Cortex of kidney (tissue), 1 donor: ENCODE results near the gene TARBP2.

Source experiments
- DNase-seq: peaks from one replicate; lab custom pipeline; 2025; lab: John Stamatoyannopoulos, UW

The TARBP2 gene, protein sequence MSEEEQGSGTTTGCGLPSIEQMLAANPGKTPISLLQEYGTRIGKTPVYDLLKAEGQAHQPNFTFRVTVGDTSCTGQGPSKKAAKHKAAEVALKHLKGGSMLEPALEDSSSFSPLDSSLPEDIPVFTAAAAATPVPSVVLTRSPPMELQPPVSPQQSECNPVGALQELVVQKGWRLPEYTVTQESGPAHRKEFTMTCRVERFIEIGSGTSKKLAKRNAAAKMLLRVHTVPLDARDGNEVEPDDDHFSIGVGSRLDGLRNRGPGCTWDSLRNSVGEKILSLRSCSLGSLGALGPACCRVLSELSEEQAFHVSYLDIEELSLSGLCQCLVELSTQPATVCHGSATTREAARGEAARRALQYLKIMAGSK

DNA sequence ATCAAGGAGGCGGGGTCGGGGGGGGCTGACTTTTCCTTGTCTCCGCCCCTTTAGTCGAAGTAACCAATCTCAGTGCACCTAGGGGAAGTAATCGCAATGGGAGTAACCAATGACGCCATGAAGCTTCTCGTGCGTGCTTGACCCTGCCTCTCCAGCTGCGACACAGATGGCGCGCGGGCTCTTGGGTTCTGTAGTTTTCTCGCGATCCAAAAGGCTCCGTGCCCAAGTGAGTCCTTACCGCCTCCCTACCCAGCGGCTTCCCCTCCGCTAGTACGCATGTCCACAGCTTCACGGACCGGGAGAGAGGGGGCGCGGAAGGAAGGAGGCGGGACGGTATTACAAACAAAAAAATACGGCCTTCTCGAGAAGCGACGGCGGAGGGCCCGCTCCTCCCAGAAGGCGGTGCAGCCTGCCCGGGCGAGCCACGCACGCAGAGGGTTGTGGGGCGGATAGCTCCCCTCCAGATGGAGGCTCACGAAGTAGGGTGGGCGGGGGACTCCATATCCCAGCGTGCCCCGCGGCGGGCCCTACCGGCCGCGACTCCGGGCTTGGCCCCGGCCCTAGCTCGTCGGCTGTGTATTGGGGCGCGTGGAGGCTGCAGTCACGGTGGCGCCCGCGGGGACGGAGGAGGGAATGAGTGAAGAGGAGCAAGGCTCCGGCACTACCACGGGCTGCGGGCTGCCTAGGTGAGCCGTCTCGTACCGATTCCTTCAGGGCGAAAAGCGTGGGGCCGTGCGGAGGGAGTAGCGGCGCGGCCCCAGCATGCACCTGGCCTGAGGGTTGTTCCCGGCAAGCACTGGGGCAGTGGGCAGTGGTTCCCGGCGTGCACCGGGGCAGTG, at the start of gene TARBP2:
Gene TARBP2, plus strand, starts transcription at position 508 of the 839 bp plus-strand sequence. Its CDS starts 126 bp downstream, at position 634.
- DNase-seq = peak; percentile 92

GRCh38 chr12:53451661-53452158, 49.4 kb upstream of the TARBP2 start, which contains the start of gene PCBP2:
Gene PCBP2, plus strand, starts transcription at chr12:53452102. Its CDS starts 2,699 bp downstream, at chr12:53454801.
- peak; percentile 95 for DNase-seq

DNA sequence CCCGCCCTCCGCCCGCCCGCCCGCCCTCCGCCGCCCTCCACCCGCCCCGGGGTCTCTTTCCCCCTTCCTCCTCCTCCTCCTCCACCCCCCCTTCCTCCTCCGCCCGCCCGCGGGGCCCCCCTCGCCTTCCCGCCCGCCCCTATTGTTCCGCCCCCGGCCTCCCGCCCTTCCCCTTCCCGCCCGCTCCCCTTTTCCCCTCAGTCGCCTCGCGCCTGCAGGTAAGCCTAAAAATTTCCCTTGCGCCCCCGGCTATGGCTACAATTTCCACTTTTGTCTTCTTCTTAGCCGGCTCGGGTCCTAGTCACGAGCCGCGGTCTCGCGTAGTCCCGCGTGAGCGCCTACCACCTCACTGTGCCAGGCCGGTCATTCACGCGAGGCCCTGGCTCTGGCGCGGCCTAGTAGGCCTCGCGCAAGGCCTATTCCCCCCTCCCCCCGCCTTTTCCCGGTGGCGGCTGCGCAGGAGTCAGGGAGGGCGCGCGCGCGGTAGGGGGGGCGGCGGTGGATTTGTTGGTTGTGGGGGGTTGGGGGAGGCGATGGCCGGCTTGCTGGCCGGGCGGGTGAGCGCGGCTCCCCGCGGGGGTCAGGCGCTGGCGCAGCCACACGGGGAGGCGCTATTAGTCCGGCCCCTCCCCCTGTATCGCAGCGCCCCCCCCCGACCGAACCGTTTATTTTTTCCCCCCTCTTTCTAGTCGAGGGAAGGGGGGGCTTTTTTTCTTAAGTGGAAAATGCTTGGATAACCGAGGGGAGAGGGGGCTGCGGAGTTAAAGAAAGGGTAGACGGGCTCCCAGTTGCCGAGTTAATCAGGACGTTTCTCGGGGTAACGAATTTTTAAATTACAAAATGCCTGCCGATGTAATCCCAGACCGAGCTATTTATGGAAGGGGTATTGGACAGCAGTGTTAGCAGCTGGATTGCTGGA, 48.7 kb upstream of the TARBP2 start:
- DNase-seq = no peak

DNA sequence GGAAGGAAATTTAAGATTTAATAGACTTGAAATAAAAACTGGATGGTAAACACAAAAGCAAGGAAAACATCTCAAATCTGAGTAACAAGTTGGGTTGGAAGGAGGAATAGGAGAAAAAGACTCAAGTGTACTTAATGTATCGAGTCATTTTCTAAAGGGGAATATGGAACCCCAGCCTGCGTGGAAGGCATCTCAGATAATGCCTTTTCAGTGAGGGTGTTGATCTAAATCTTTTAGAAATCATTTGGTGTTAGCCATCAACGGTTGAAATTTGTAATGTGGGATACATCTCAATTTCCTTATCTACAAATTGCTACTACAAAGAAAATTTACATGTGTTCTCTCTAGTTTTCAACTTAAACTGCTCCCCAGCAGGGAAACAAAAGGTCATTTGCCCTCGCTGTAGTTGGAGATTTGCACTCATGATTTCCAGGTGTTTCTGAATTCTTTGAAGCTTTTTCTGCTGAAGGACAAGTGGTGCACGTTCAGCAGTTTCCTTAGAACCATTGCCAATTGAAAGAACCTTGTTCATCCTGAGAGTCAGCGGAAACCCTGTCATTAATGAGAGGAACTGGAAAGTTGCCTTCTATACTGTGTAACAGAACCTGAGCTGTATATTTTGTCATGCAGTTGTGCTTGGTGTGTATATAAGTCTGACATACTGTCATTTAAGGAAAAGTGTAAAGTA, 47.0 kb upstream of the TARBP2 start:
- DNase-seq = no peak

DNA sequence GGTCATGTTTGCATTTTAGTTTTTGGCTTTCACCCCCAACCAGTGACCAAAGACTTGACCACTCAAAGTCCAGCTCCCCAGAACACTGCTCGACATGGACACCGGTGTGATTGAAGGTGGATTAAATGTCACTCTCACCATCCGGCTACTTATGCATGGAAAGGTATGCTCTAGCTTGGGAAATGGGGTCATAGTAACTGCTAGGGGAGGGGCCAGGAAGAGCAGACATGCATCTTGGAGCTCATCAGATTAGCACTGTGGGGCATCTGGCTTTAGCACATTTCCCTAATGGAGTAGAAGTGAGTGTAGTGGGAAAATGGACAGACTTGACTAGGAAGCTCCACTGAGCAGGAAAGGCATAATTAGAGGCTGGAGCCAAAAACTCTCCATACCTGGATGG, 46.4 kb upstream of the TARBP2 start:
- DNase-seq = no peak

GRCh38 chr12:53456654-53457366, 44.3 kb upstream of the TARBP2 start:
- no peak for DNase-seq

DNA sequence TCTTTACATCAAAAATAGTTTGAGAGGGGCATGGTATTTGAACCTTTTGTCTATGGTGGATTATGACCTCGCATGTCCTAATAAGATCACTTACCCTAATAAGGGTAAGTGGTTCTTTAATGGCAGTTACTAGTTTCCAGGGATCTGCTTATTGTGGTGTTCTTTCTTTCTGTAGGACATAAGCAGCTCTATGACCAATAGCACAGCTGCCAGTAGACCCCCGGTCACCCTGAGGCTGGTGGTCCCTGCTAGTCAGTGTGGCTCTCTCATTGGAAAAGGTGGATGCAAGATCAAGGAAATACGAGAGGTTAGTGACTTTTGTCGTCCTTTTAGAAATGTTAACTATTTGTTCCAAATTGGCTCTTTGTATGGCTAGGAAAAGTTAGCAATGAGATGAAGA, 42.0 kb upstream of the TARBP2 start:
- DNase-seq = no peak

DNA sequence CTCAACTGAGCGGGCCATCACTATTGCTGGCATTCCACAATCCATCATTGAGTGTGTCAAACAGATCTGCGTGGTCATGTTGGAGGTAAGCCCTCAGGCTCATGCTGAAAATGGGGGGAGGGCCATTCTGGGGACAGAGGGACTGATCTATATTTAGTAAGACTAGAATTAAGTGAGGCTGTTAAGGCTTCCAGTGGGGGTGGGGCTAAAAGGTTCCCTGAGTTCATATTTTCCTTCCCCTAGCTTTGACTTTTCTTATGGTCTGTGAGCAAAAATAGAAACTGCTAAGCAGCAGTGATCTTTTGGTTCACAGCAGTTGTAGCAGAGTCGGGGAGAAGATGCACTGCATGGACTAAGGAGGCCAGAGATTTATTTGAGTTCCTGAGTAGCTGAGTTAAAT, 40.0 kb upstream of the TARBP2 start:
- DNase-seq = no peak

DNA sequence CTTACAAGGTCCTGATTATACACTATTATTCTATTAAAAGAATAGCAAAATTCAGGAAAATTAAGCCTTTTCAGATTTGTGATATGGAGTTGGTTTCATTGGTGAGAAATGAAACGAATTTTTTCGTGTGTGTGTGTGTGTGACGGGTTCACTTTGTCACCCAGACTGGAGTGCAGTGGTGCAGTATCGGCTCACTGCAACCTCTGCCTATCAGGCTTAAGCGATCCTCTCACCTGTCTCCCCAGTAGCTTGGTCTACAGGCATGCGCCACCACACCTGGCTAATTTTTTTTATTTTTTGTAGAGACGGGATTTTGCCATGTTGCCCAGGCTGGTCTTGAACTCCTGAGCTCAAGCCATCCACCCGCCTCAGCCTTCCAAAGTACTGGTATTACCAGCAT, 39.5 kb upstream of the TARBP2 start:
- DNase-seq = no peak

- no peak for DNase-seq
Measured at GRCh38 chr12:53462935-53463334, 38.1 kb upstream of the TARBP2 start.

- no peak for DNase-seq
Measured at GRCh38 chr12:53463802-53464560, 37.1 kb upstream of the TARBP2 start.

DNA sequence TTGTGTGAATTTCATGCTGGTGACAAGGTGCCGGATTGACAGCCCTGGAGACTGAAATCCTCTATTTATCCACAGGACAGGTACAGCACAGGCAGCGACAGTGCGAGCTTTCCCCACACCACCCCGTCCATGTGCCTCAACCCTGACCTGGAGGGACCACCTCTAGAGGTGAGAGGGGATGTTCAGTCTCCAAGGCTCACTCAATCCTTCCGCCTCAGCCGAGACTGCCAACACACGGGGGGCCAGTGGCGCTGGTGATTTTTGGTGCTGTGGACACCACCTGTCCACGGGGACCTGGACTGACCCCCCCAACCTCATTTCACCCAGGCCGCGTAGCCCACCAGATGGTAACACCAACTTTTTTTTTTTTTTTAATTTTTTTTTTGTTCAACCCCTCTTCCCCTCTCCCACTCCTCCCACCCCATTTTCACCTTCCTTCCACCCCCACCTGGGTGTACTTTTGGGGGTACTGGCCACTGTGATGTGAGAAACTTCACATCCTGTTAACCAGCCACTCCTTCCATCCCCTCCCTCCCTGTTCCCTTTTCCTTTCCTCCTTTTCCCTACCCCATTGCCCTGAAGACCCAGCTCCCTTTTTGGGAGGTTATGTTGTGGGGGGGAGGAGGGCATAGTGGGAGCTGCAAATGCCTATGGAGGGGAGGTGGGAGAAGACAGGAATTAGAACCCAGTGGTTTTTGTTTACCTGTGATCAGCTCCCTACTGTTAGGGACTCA, 36.2 kb upstream of the TARBP2 start:
- DNase-seq = no peak

GRCh38 chr12:53465679-53466078, 35.4 kb upstream of the TARBP2 start:
- no peak for DNase-seq

DNA sequence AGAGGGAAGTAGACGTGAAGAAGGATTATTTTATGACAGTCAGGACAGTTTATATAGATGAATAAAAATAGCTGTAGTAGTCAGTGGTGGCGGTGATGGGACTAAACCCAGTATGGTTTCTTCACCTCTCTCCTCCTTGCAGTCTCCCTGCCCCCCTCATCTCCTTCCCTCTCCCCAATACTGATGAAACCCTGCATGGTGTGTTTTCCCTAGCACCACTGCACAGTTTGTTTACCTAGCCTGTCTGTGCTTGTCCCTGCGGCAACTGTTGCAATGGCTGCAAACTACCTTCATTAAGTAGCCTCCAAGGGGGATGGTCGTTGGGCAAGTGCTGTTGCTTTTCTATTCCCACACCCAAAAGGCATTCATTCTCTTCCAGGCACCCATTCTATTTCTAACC, 34.4 kb upstream of the TARBP2 start:
- DNase-seq = no peak

- no peak for DNase-seq
Measured at GRCh38 chr12:53467082-53467481, 34.0 kb upstream of the TARBP2 start.

GRCh38 chr12:53467880-53468279, 33.2 kb upstream of the TARBP2 start:
- no peak for DNase-seq

- no peak for DNase-seq
Measured at GRCh38 chr12:53468282-53468681, 32.8 kb upstream of the TARBP2 start.

GRCh38 chr12:53472056-53472582, 29.0 kb upstream of the TARBP2 start:
- no peak for DNase-seq

GRCh38 chr12:53474077-53474476, 27.0 kb upstream of the TARBP2 start:
- DNase-seq = no peak
